Neural crest cell (in vitro differentiated cells): ENCODE results near the gene PAX7. TPM values are rescaled to one million over a fixed set of nuclear protein-coding genes. Genes with fewer than 3 reads are reported as not detected.

Experiments
- DNase-seq: peaks from one replicate; pipeline ENCODE4 v3.0.0; 2021; ENCODE audit warnings: low read depth, mixed read lengths, low spot score
- H3K27ac Mint-ChIP-seq: one replicate; pipeline ENCODE4 v1.8.0; 2021; ENCODE audit warnings: mild to moderate bottlenecking, mixed read lengths; ENCODE audit not compliant: unreplicated experiment
- H3K27me3 Mint-ChIP-seq: 2 replicates; pipeline ENCODE4 v1.8.0; 2021; ENCODE audit warnings: low read depth, mild to moderate bottlenecking, mixed read lengths
- H3K36me3 Mint-ChIP-seq: 2 replicates; pipeline ENCODE4 v1.8.0; 2021; ENCODE audit warnings: low read depth, mild to moderate bottlenecking, mixed read lengths
- H3K4me1 Mint-ChIP-seq: 2 replicates; pipeline ENCODE4 v1.8.0; 2021; ENCODE audit warnings: mixed read lengths
- H3K4me3 Mint-ChIP-seq: one replicate; pipeline ENCODE4 v1.8.0; 2021; ENCODE audit warnings: mild to moderate bottlenecking, mixed read lengths
- H3K9me3 Mint-ChIP-seq: 2 replicates; pipeline ENCODE4 v1.8.0; 2021; ENCODE audit warnings: mixed read lengths
- total RNA-seq: library from RNA; stranded (reverse); gene quantifications from 2 replicates; pipeline ENCODE4 v1.2.1, GENCODE V29; 2021
- TF ChIP-seq, protein P1 (sequence below): fragments of 200-600 bp; sonication (generic); conservative IDR thresholded peaks from 2 replicates; pipeline ENCODE4 v1.5.0; 2021; ENCODE audit warnings: antibody characterized with exemption, mild to moderate bottlenecking

The PAX7 gene
- total RNA-seq, 1 donor from 2014 or later, result 10.9 TPM

DNA sequence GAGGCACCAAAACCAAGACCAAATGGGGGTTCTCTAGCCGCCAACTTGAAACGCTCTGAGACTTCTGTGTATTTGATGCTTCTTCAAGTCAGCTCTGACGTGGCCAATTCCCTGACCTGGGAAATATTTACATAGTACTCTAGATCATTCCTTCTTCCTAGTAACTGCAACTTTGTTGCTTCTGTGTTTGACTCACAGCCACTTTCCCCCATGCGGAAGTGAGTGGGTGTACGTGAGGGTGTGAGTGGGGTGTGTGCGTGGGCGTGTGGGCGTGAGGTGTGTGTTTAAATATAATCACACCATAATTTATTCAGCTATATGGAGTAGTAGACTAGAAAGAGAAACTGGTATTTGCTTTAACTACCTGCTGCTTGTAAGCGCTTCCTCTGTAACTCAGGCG lies 117.8 kb downstream of the PAX7 start:
- Mint-ChIP-seq H3K27ac (no peak overlapping the region), H3K36me3 (no peaks in the 10 kb centered on the region), H3K9me3 (peaks cover 10% of the 10 kb centered on the region), H3K27me3 (peaks cover 54% of the 10 kb centered on the region), H3K4me1 (no peaks in the 10 kb centered on the region), H3K4me3 (no peak overlapping the region)
- DNase-seq, result no peak
- TF ChIP-seq, protein P1, sequence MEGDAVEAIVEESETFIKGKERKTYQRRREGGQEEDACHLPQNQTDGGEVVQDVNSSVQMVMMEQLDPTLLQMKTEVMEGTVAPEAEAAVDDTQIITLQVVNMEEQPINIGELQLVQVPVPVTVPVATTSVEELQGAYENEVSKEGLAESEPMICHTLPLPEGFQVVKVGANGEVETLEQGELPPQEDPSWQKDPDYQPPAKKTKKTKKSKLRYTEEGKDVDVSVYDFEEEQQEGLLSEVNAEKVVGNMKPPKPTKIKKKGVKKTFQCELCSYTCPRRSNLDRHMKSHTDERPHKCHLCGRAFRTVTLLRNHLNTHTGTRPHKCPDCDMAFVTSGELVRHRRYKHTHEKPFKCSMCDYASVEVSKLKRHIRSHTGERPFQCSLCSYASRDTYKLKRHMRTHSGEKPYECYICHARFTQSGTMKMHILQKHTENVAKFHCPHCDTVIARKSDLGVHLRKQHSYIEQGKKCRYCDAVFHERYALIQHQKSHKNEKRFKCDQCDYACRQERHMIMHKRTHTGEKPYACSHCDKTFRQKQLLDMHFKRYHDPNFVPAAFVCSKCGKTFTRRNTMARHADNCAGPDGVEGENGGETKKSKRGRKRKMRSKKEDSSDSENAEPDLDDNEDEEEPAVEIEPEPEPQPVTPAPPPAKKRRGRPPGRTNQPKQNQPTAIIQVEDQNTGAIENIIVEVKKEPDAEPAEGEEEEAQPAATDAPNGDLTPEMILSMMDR, result no peak

DNA sequence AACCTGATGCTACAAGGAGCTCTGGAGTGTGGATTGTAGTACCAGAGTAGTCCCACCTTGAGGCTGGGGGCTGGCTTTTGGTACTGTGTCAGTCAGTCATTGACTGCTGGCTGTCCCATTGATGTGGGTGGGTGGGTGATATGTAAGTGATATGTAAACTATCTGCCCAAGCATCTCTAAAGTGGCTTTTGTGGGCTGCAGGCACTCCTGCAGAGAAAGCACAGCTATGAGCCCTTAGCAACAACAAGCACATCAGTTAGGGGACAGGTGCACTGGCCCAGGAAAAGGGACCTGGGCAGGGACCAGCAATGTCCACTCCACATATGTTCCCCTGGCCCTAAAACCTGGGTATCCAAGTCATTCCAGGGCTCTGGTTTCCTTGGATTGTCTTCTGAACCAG lies 118.9 kb downstream of the PAX7 start:
- Mint-ChIP-seq H3K9me3 (peaks cover 7% of the 10 kb centered on the region), H3K36me3 (no peaks in the 10 kb centered on the region), H3K27me3 (peaks cover 61% of the 10 kb centered on the region), H3K27ac (no peak overlapping the region), H3K4me1 (no peaks in the 10 kb centered on the region), H3K4me3 (no peak overlapping the region)
- TF ChIP-seq, protein P1, result no peak
- no peak for DNase-seq

DNA sequence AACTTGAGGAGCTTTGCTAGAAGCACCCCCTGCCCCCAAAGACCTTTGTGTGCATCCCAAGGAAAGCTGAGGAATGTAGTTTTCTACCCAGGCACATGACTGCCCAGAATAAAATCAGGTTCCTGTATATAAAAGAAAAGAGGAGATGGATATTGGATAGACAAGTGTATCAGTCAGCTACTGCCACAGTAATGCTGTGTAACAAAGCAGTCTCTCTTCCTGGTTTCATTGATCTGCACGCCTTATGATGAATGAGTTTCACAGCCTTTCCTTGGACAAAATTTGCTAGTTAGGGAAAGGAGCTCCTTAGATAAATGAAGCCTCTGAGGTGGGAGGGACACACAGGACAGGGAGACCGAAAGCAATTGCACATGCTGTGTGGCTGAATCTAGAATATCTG lies 120.0 kb downstream of the PAX7 start:
- Mint-ChIP-seq H3K36me3 (no peaks in the 10 kb centered on the region), H3K27me3 (peaks cover 66% of the 10 kb centered on the region), H3K27ac (no peak overlapping the region), H3K4me3 (no peak overlapping the region), H3K4me1 (no peaks in the 10 kb centered on the region), H3K9me3 (peaks cover 7% of the 10 kb centered on the region)
- TF ChIP-seq, protein P1, result no peak
- DNase-seq, result no peak

DNA sequence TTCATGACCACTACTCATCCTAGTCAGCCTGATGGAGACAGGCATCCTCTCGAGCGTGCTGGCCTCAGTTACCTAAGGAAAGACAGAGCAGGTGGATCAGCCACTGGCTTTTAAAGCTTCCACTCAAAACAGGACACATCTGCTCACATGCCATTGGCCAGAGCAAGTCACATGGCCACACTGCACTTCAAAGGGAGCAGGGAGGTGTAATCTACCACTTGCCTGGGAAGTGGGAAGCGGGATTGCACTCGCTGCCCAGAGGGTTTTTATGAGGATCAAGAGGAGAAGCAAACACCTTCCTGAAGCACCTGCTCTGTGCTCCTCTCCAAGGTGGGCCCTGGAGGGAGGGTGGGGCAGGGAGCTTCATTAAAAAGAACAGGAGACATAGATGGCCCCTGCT lies 120.8 kb downstream of the PAX7 start:
- no peak overlapping the region for H3K27ac Mint-ChIP-seq
- no peaks in the 10 kb centered on the region for H3K4me1 Mint-ChIP-seq
- H3K4me3 Mint-ChIP-seq, result no peak overlapping the region
- TF ChIP-seq, protein P1, result no peak
- peaks cover 72% of the 10 kb centered on the region for H3K27me3 Mint-ChIP-seq
- peaks cover 4% of the 10 kb centered on the region for H3K36me3 Mint-ChIP-seq
- H3K9me3 Mint-ChIP-seq, result peaks cover 11% of the 10 kb centered on the region
- no peak for DNase-seq

DNA sequence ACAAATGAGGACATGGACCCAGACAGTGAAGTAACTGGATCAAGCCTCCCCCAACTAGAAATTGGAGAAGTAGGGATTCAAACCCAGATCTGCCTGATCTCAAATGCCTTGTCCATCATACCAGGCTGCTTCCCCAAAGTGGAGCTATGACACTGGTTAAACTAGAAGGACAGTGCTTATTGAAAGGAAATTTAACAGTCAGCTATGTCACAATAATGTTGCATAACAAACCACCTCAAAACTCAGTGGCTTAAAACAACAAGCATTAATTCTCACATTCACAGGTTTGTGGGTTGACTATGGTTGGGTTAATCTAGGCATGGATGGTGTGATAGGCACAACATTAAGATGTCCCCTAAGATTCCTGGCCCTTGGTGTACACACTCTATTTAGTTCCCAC lies 121.8 kb downstream of the PAX7 start:
- peaks cover 13% of the 10 kb centered on the region for H3K9me3 Mint-ChIP-seq
- H3K27me3 Mint-ChIP-seq, result peaks cover 76% of the 10 kb centered on the region
- H3K27ac Mint-ChIP-seq, result no peak overlapping the region
- no peak for DNase-seq
- TF ChIP-seq, protein P1, result no peak
- H3K4me3 Mint-ChIP-seq, result no peak overlapping the region
- H3K36me3 Mint-ChIP-seq, result peaks cover 4% of the 10 kb centered on the region
- no peaks in the 10 kb centered on the region for H3K4me1 Mint-ChIP-seq

DNA sequence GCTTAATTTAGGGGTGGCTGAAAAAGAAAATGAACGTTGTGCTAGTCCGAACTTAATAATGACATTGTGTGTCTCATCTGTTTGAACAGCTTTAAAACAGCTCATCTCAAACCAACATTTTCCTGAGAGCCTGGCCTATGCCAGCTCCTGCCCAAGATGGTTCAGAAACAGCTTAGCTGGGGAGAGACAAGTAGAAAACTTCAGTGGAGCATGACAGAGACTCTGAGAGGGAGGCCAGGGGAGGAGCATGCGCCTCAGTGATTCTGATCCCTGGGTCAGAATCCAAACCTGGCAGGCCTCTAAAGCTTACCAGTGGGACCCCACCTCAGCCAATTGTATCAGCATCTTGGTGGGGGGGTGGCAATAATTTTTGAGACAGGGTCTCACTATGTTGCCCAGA lies 129.5 kb downstream of the PAX7 start:
- H3K27ac Mint-ChIP-seq, result no peak overlapping the region
- TF ChIP-seq, protein P1, result no peak
- no peak for DNase-seq
- peaks cover 4% of the 10 kb centered on the region for H3K36me3 Mint-ChIP-seq
- H3K4me1 Mint-ChIP-seq, result no peaks in the 10 kb centered on the region
- peaks cover 8% of the 10 kb centered on the region for H3K9me3 Mint-ChIP-seq
- no peak overlapping the region for H3K4me3 Mint-ChIP-seq
- peaks cover 48% of the 10 kb centered on the region for H3K27me3 Mint-ChIP-seq
